HEK293 (cell line): Measurements from ENCODE around the gene CPAMD8.
A peak's percentile ranks its signal among the peaks of the same experiment; 100 is the strongest.

Source experiments
- CTCF ChIA-PET: fragments of 350-600 bp; formaldehyde crosslinking; extraction: SDS; loops from one replicate; lab custom pipeline; 2021; ENCODE audit warnings: antibody characterized with exemption; lab: Yijun Ruan, JAX
- POLR2A ChIA-PET: fragments of 300-600 bp; formaldehyde crosslinking; extraction: SDS; loops from one replicate; lab custom pipeline; 2020; ENCODE audit warnings: antibody characterized with exemption, inconsistent platforms; lab: Yijun Ruan, JAX
- H3K27ac ChIP-seq: fragments of 200-500 bp; sonication (Bioruptor generic); 2 replicates; pipeline ENCODE4 v1.5.1; 2014; ENCODE audit warnings: low read depth, low read length, control low read depth, inconsistent platforms; ENCODE audit errors: extremely low read depth
- H3K36me3 ChIP-seq, 2 experiments: fragments of 200-500 bp in 1 of 2; sonication (Bioruptor generic) in 1 of 2; 1 replicate in 1 of 2; 2 replicates in 1 of 2; pipeline ENCODE4 v1.5.1; 2014 to 2017; ENCODE audit warnings: inconsistent platforms in 2 of 2, low read length in 2 of 2; ENCODE audit not compliant: control insufficient read depth in 2 of 2, insufficient read depth in 1 of 2
- H3K4me1 ChIP-seq: fragments of 200-500 bp; sonication (Bioruptor generic); 2 replicates; pipeline ENCODE4 v1.5.1; 2014; ENCODE audit warnings: mild to moderate bottlenecking, low read length, inconsistent platforms; ENCODE audit not compliant: control insufficient read depth, insufficient read depth
- H3K4me3 ChIP-seq: 2 replicates; pipeline ENCODE4 v1.5.1; 2011; ENCODE audit warnings: low read depth, mild to moderate bottlenecking, control low read depth, low read length, moderate library complexity
- H3K9me3 ChIP-seq: fragments of 200-500 bp; sonication (Bioruptor generic); 2 replicates; pipeline ENCODE4 v1.5.1; 2014; ENCODE audit warnings: low read depth, low read length, inconsistent platforms; ENCODE audit not compliant: control insufficient read depth, insufficient read depth
- SALL2 ChIP-seq: fragments of 450-650 bp; formaldehyde crosslinking; IDR thresholded peaks from 2 replicates; pipeline ENCODE4 v1.5.0; 2017; ENCODE audit warnings: missing biosample characterization, mild to moderate bottlenecking, missing genetic modification characterization, borderline replicate concordance
- ZBTB26 ChIP-seq: fragments of 450-650 bp; formaldehyde crosslinking; optimal IDR thresholded peaks from 2 replicates; pipeline ENCODE3; 2016; ENCODE audit warnings: missing biosample characterization, mild to moderate bottlenecking, missing genetic modification characterization
- ZBTB6 ChIP-seq: fragments of 450-650 bp; formaldehyde crosslinking; IDR thresholded peaks from 2 replicates; pipeline ENCODE4 v1.5.1; 2017; ENCODE audit warnings: missing biosample characterization, missing genetic modification characterization
- ZFHX2 ChIP-seq: fragments of 450-650 bp; formaldehyde crosslinking; conservative IDR thresholded peaks from 2 replicates; pipeline ENCODE4 v1.5.1; 2016; ENCODE audit warnings: missing biosample characterization, missing genetic modification characterization
- ZFP69B ChIP-seq: fragments of 450-650 bp; formaldehyde crosslinking; IDR thresholded peaks from 2 replicates; pipeline ENCODE4 v1.5.1; 2016; ENCODE audit warnings: missing biosample characterization, missing genetic modification characterization
- ZNF121 ChIP-seq: fragments of 450-650 bp; formaldehyde crosslinking; IDR thresholded peaks from 2 replicates; pipeline ENCODE4 v1.5.1; 2016; ENCODE audit warnings: missing biosample characterization, missing genetic modification characterization
- ZNF146 ChIP-seq: fragments of 450-650 bp; formaldehyde crosslinking; IDR thresholded peaks from 2 replicates; pipeline ENCODE4 v1.5.1; 2016; ENCODE audit warnings: missing biosample characterization, missing genetic modification characterization
- ZNF175 ChIP-seq: fragments of 450-650 bp; formaldehyde crosslinking; IDR thresholded peaks from 2 replicates; pipeline ENCODE4 v1.5.1; 2016; ENCODE audit warnings: missing biosample characterization, missing genetic modification characterization
- ZNF211 ChIP-seq: fragments of 450-650 bp; formaldehyde crosslinking; IDR thresholded peaks from 2 replicates; pipeline ENCODE4 v1.5.1; 2016; ENCODE audit warnings: low read depth, missing biosample characterization, missing genetic modification characterization
- ZNF248 ChIP-seq: fragments of 450-650 bp; formaldehyde crosslinking; IDR thresholded peaks from 2 replicates; pipeline ENCODE4 v1.5.1; 2017; ENCODE audit warnings: missing biosample characterization, missing genetic modification characterization
- ZNF311 ChIP-seq: fragments of 450-650 bp; formaldehyde crosslinking; IDR thresholded peaks from 2 replicates; pipeline ENCODE4 v1.5.1; 2017; ENCODE audit warnings: missing biosample characterization, missing genetic modification characterization, borderline replicate concordance
- ZNF394 ChIP-seq: fragments of 450-650 bp; formaldehyde crosslinking; IDR thresholded peaks from 2 replicates; pipeline ENCODE4 v1.5.1; 2016; ENCODE audit warnings: missing biosample characterization, missing genetic modification characterization, mild to moderate bottlenecking, moderate library complexity, borderline replicate concordance
- ZNF426 ChIP-seq: fragments of 450-650 bp; formaldehyde crosslinking; IDR thresholded peaks from 2 replicates; pipeline ENCODE4 v1.5.1; 2017; ENCODE audit warnings: missing biosample characterization, missing genetic modification characterization, mild to moderate bottlenecking, inconsistent platforms, moderate library complexity
- ZNF513 ChIP-seq: fragments of 450-650 bp; IDR thresholded peaks from 2 replicates; pipeline ENCODE4 v1.5.1; 2018; ENCODE audit warnings: missing biosample characterization, missing genetic modification characterization
- ZNF585B ChIP-seq: fragments of 450-650 bp; formaldehyde crosslinking; IDR thresholded peaks from 2 replicates; pipeline ENCODE4 v1.5.1; 2016; ENCODE audit warnings: missing biosample characterization, missing genetic modification characterization
- ZNF629 ChIP-seq: fragments of 450-650 bp; formaldehyde crosslinking; IDR thresholded peaks from 2 replicates; pipeline ENCODE4 v1.5.1; 2017; ENCODE audit warnings: missing biosample characterization, missing genetic modification characterization
- ZNF658 ChIP-seq: fragments of 450-650 bp; formaldehyde crosslinking; IDR thresholded peaks from 2 replicates; pipeline ENCODE4; 2016; ENCODE audit warnings: missing biosample characterization, missing genetic modification characterization
- ZNF664 ChIP-seq: fragments of 450-650 bp; formaldehyde crosslinking; IDR thresholded peaks from 2 replicates; pipeline ENCODE4 v1.5.1; 2016; ENCODE audit warnings: missing biosample characterization, missing genetic modification characterization
- ZNF76 ChIP-seq: fragments of 450-650 bp; formaldehyde crosslinking; IDR thresholded peaks from 2 replicates; pipeline ENCODE4; 2016; ENCODE audit warnings: low read depth, missing biosample characterization, missing genetic modification characterization, borderline replicate concordance
- ZNF777 ChIP-seq: fragments of 450-650 bp; formaldehyde crosslinking; IDR thresholded peaks from 2 replicates; pipeline ENCODE4 v1.5.1; 2017; ENCODE audit warnings: missing biosample characterization, missing genetic modification characterization, borderline replicate concordance
- ZNF791 ChIP-seq: fragments of 450-650 bp; formaldehyde crosslinking; IDR thresholded peaks from 2 replicates; pipeline ENCODE4 v1.5.1; 2016; ENCODE audit warnings: missing biosample characterization, missing genetic modification characterization

CPAMD8 gene

GRCh38 chr19:17075035-17075863, 48.6 kb upstream of the CPAMD8 start, which contains the start of the genes HAUS8 and MYO9B (continued):
- TF ChIP-seq ZNF513 (tag by site-specific recombination) (no peak), ZNF658 (no peak), ZNF121 (tag by site-specific recombination) (no peak), ZNF211 (tag by site-specific recombination) (no peak), ZNF777 (tag by site-specific recombination) (no peak), ZFP69B (tag by site-specific recombination) (peak; percentile 81), ZNF394 (tag by site-specific recombination) (peak; percentile 75), ZNF791 (tag by site-specific recombination) (no peak), ZBTB26 (tag by site-specific recombination) (peak; percentile 97), ZNF585B (tag by site-specific recombination) (no peak), SALL2 (tag by site-specific recombination) (no peak), ZNF146 (tag by site-specific recombination) (0 out of 2 replicates have a peak, but pooled peaks have one; percentile 19), ZNF426 (no peak), ZNF311 (tag by site-specific recombination) (no peak), ZFHX2 (tag by site-specific recombination) (peak; percentile 86), ZNF175 (tag by site-specific recombination) (no peak), ZNF629 (tag by site-specific recombination) (peak; percentile 85)

- CTCF ChIA-PET = interaction anchor here (0.6 to 0.7 kb wide), 4 partner anchors 22 to 208 kb away, joined by 3 to 6 read pairs (median 4); no protein-coding TSS in a partner anchor
- TF ChIP-seq ZNF146 (tag by site-specific recombination) (no peak), ZBTB6 (tag by site-specific recombination) (peak; percentile 80), ZNF76 (tag by site-specific recombination) (0 out of 2 replicates have a peak, but pooled peaks have one; percentile 16), ZNF664 (tag by site-specific recombination) (peak; percentile 8; the same call in 1 of the 2 replicates), ZNF248 (tag by site-specific recombination) (no peak)
- POLR2A ChIA-PET = interaction anchor here (0.7 to 1.4 kb wide), 2 partner anchors 141 to 231 kb away, joined by 3 to 5 read pairs; partner anchors contain the start of gene USE1
- Histone ChIP-seq H3K9me3 (no peaks in the 10 kb centered on the region), H3K4me1 (peaks cover 8% of the 10 kb centered on the region), H3K4me3 (peak overlapping the region; percentile 89), H3K27ac (peak overlapping the region; percentile 62; the same call in 1 of the 2 replicates), H3K36me3 (peaks cover 12 to 38% of the 10 kb centered on the region in 2 experiments; a peak in 2 of 3 replicates)
These were observed 48.0 kb upstream of the CPAMD8 start for GRCh38 chr19:17074634-17075034.
